ENCODE results near the gene EXOC1. TPM values are rescaled to one million over a fixed set of nuclear protein-coding genes. Genes with fewer than 3 reads are reported as not detected.

Gene EXOC1
- total RNA-seq, 4 donors from 2014 or later: 26.2 to 60.8 (median 43.1) TPM

GRCh38 chr4:55912249-55912648, 58.8 kb downstream of the EXOC1 start:
- H3K27ac ChIP-seq: no peak overlapping the region
- in situ Hi-C loops (cut with MboI; ENCODE audit: low pct_ligation_motif_present in 1 of 4, low pct_unique_long_range_greater_than_20kb in 1 of 4, low sequenced_read_pairs in 3 of 4) (no loop called here), intact Hi-C loops (cut with DNase I; ENCODE audit: low total_unique reads) (no loop called here)
- no peaks in the 10 kb centered on the region for H3K9me3 ChIP-seq
- peaks cover 0 to 2% (median 0%) of the 10 kb centered on the region in 4 donors for H3K4me1 ChIP-seq
- H3K27me3 ChIP-seq: no peaks in the 10 kb centered on the region
- H3K4me3 ChIP-seq: no peak overlapping the region
- no peaks in the 10 kb centered on the region for H3K36me3 ChIP-seq
- no peak for DNase-seq
- TF ChIP-seq POLR2AphosphoS5 (IDR thresholded peaks at IDR 0.05): no peak
- TF ChIP-seq EP300 (IDR thresholded peaks at IDR 0.05; ENCODE audit: low read depth): no peak
- TF ChIP-seq POLR2A (IDR thresholded peaks at IDR 0.05): no peak
- no peak for TF ChIP-seq CTCF (IDR thresholded peaks at IDR 0.05)
- WGBS, 2 donors (ENCODE audit: low coverage in 1 of 2): 62 to 86% methylated on average over 5 to 6 of the region's 6 CpGs

- Histone ChIP-seq H3K4me1 (no peaks in the 10 kb centered on the region), H3K27ac (no peak overlapping the region), H3K36me3 (no peaks in the 10 kb centered on the region), H3K9me3 (no peaks in the 10 kb centered on the region), H3K4me3 (no peak overlapping the region), H3K27me3 (no peaks in the 10 kb centered on the region)
- DNase-seq: no peak
- 68% methylated on average over 5 of the region's 5 CpGs; no CpG with 5 or more reads in 1 of the 2 donors for WGBS, 2 donors (ENCODE audit: low coverage in 1 of 2)
- TF ChIP-seq CTCF (IDR thresholded peaks at IDR 0.05) (no peak), POLR2A (IDR thresholded peaks at IDR 0.05) (no peak), POLR2AphosphoS5 (IDR thresholded peaks at IDR 0.05) (no peak), EP300 (IDR thresholded peaks at IDR 0.05; ENCODE audit: low read depth) (no peak)
- intact Hi-C loops (cut with DNase I; ENCODE audit: low total_unique reads): no loop called here
- in situ Hi-C loops (cut with MboI; ENCODE audit: low pct_ligation_motif_present in 1 of 4, low pct_unique_long_range_greater_than_20kb in 1 of 4, low sequenced_read_pairs in 3 of 4): no loop called here
Observed at GRCh38 chr4:55920571-55920970, 67.1 kb downstream of the EXOC1 start.

- Histone ChIP-seq H3K27me3 (no peaks in the 10 kb centered on the region), H3K9me3 (no peaks in the 10 kb centered on the region), H3K27ac (no peak overlapping the region), H3K4me1 (no peaks in the 10 kb centered on the region), H3K36me3 (no peaks in the 10 kb centered on the region), H3K4me3 (no peak overlapping the region)
- intact Hi-C loops (cut with DNase I; ENCODE audit: low total_unique reads): no loop called here
- DNase-seq: no peak
- in situ Hi-C loops (cut with MboI; ENCODE audit: low pct_ligation_motif_present in 1 of 4, low pct_unique_long_range_greater_than_20kb in 1 of 4, low sequenced_read_pairs in 3 of 4): no loop called here
- TF ChIP-seq CTCF (IDR thresholded peaks at IDR 0.05): no peak
- no peak for TF ChIP-seq POLR2AphosphoS5 (IDR thresholded peaks at IDR 0.05)
- TF ChIP-seq EP300 (IDR thresholded peaks at IDR 0.05; ENCODE audit: low read depth): no peak
- no peak for TF ChIP-seq POLR2A (IDR thresholded peaks at IDR 0.05)
- 42 to 64% methylated on average over 2 to 3 of the region's 3 CpGs for WGBS, 2 donors (ENCODE audit: low coverage in 1 of 2)
Observed at GRCh38 chr4:55921093-55921492, 67.6 kb downstream of the EXOC1 start.

GRCh38 chr4:55925241-55925640, 71.8 kb downstream of the EXOC1 start:
- no peak for TF ChIP-seq POLR2AphosphoS5 (IDR thresholded peaks at IDR 0.05)

GRCh38 chr4:55926610-55927009, 73.2 kb downstream of the EXOC1 start:
- Histone ChIP-seq H3K4me1 (no peaks in the 10 kb centered on the region), H3K4me3 (no peak overlapping the region), H3K27ac (no peak overlapping the region), H3K27me3 (no peaks in the 10 kb centered on the region), H3K36me3 (no peaks in the 10 kb centered on the region), H3K9me3 (no peaks in the 10 kb centered on the region)
- intact Hi-C loops (cut with DNase I; ENCODE audit: low total_unique reads) (no loop called here), in situ Hi-C loops (cut with MboI; ENCODE audit: low pct_ligation_motif_present in 1 of 4, low pct_unique_long_range_greater_than_20kb in 1 of 4, low sequenced_read_pairs in 3 of 4) (loop anchor here in 3 of 4 donors (25.0 kb wide), 1 partner anchor 386 kb away; no protein-coding TSS in a partner anchor)
- DNase-seq: no peak
- TF ChIP-seq POLR2AphosphoS5 (IDR thresholded peaks at IDR 0.05) (no peak), EP300 (IDR thresholded peaks at IDR 0.05; ENCODE audit: low read depth) (no peak), POLR2A (IDR thresholded peaks at IDR 0.05) (no peak), CTCF (IDR thresholded peaks at IDR 0.05) (no peak)

More at GRCh38 chr4:55925241-55925640, 71.8 kb downstream of the EXOC1 start:
- Histone ChIP-seq H3K27ac (no peak overlapping the region), H3K36me3 (no peaks in the 10 kb centered on the region), H3K9me3 (no peaks in the 10 kb centered on the region), H3K27me3 (no peaks in the 10 kb centered on the region), H3K4me3 (no peak overlapping the region), H3K4me1 (no peaks in the 10 kb centered on the region)
- no peak for DNase-seq
- in situ Hi-C loops (cut with MboI; ENCODE audit: low pct_ligation_motif_present in 1 of 4, low pct_unique_long_range_greater_than_20kb in 1 of 4, low sequenced_read_pairs in 3 of 4): loop anchor here in 3 of 4 donors (25.0 kb wide), 1 partner anchor 387 kb away; no protein-coding TSS in a partner anchor
- WGBS, 2 donors (ENCODE audit: low coverage in 1 of 2): 77 to 93% methylated on average over 2 to 4 of the region's 4 CpGs
- intact Hi-C loops (cut with DNase I; ENCODE audit: low total_unique reads): no loop called here

All from transverse colon (tissue), 4 donors.